Duodenal mucosa (tissue), 2 donors: ENCODE measurements around the gene ARFGAP2.

Experiments
- H3K27ac ChIP-seq: one replicate; pipeline ENCODE4 v1.7.0; 2013; ENCODE audit warnings: low read depth, low read length
- H3K27me3 ChIP-seq, 2 donors: one replicate each; pipeline ENCODE4 v1.7.0; 2013; ENCODE audit warnings: low read length in 2 of 2, control low read depth in 1 of 2; ENCODE audit not compliant: insufficient read depth in 2 of 2, control insufficient read depth in 1 of 2
- H3K36me3 ChIP-seq, 2 donors: one replicate each; pipeline ENCODE4 v1.7.0; 2013; ENCODE audit warnings: low read length in 2 of 2, control low read depth in 1 of 2; ENCODE audit not compliant: insufficient read depth in 2 of 2, control insufficient read depth in 1 of 2
- H3K4me1 ChIP-seq, 2 donors: one replicate each; pipeline ENCODE4 v1.7.0; 2013; ENCODE audit warnings: low read length in 2 of 2, control low read depth in 1 of 2; ENCODE audit not compliant: insufficient read depth in 2 of 2, control insufficient read depth in 1 of 2
- H3K4me3 ChIP-seq, 2 donors: one replicate each; pipeline ENCODE4 v1.7.0; 2013; ENCODE audit warnings: low read length in 2 of 2, low read depth in 1 of 2
- H3K9ac ChIP-seq, 2 donors: one replicate each; pipeline ENCODE4 v1.7.0; 2013; ENCODE audit warnings: low read length in 2 of 2, low read depth in 1 of 2
- H3K9me3 ChIP-seq, 2 donors: one replicate each; pipeline ENCODE4 v1.7.0; 2013; ENCODE audit warnings: low read length in 2 of 2, control low read depth in 1 of 2; ENCODE audit not compliant: control insufficient read depth in 1 of 2

ARFGAP2 gene

GRCh38 chr11:47136327-47136726 lies 40.4 kb downstream of the ARFGAP2 start:
- Histone ChIP-seq H3K27ac (no peak overlapping the region), H3K36me3 (peaks cover 0 to 18% of the 10 kb centered on the region in 2 donors), H3K4me3 (no peak overlapping the region), H3K9me3 (no peaks in the 10 kb centered on the region), H3K27me3 (no peaks in the 10 kb centered on the region), H3K9ac (no peak overlapping the region), H3K4me1 (peaks cover 19 to 24% of the 10 kb centered on the region in 2 donors)

DNA sequence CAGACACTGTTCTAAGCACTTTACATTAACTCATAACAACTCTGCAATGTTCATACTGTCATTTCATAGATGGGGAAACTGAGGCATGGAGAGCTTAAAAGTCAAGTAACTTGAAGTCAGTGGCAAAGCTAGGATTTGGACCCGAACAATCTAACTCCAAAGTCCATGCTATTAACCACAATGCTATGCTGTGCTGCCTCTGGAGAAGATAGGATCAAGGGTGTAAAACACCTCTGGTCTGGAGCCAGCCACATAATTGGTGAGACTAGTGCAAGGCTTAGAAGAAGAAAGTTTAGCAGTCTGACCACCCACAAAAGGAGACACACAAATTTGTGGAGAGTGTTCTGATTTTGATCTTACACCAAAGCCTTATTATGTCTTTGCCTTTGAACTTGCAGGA lies 43.7 kb downstream of the ARFGAP2 start:
- H3K36me3 ChIP-seq: peaks cover 0 to 7% of the 10 kb centered on the region in 2 donors
- no peak overlapping the region for H3K27ac ChIP-seq
- no peak overlapping the region for H3K9ac ChIP-seq
- H3K27me3 ChIP-seq: no peaks in the 10 kb centered on the region
- H3K4me3 ChIP-seq: no peak overlapping the region
- no peaks in the 10 kb centered on the region for H3K9me3 ChIP-seq
- H3K4me1 ChIP-seq: peaks cover 19 to 30% of the 10 kb centered on the region in 2 donors

DNA sequence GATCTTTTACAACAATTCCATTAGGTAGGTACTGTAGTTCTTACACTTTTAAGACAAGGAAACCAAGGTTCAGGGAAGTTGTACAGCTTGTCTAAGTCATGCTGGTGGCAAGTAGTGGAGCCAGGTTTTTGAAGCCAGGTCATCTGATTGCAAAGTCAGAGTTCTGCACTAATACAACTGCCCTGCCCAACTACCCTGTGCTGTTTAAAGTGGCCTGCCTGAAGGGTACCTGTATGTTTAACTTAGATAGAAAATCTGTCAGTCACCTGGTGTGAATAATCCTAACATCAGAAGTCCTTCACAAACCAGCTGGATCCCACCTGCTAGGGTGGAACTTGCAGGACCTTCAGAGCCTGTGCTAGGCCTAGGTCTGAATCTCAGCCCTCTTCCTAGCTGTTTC lies 44.2 kb downstream of the ARFGAP2 start:
- Histone ChIP-seq H3K36me3 (peaks cover 0 to 2% of the 10 kb centered on the region in 2 donors), H3K27me3 (no peaks in the 10 kb centered on the region), H3K27ac (no peak overlapping the region), H3K9ac (no peak overlapping the region), H3K4me3 (no peak overlapping the region), H3K9me3 (no peaks in the 10 kb centered on the region), H3K4me1 (peaks cover 19 to 30% of the 10 kb centered on the region in 2 donors)

- no peak overlapping the region for H3K27ac ChIP-seq
Observed at GRCh38 chr11:47131136-47131535, 45.5 kb downstream of the ARFGAP2 start.

GRCh38 chr11:47130543-47130942 lies 46.1 kb downstream of the ARFGAP2 start:
- Histone ChIP-seq H3K9me3 (no peaks in the 10 kb centered on the region), H3K36me3 (no peaks in the 10 kb centered on the region), H3K27me3 (no peaks in the 10 kb centered on the region), H3K4me1 (peaks cover 19 to 30% of the 10 kb centered on the region in 2 donors), H3K9ac (no peak overlapping the region), H3K4me3 (no peak overlapping the region), H3K27ac (no peak overlapping the region)

More at GRCh38 chr11:47131136-47131535, 45.5 kb downstream of the ARFGAP2 start:
- Histone ChIP-seq H3K9ac (no peak overlapping the region), H3K4me3 (no peak overlapping the region), H3K9me3 (no peaks in the 10 kb centered on the region), H3K36me3 (no peaks in the 10 kb centered on the region), H3K4me1 (peaks cover 19 to 30% of the 10 kb centered on the region in 2 donors), H3K27me3 (no peaks in the 10 kb centered on the region)

- H3K36me3 ChIP-seq: no peaks in the 10 kb centered on the region
- H3K9me3 ChIP-seq: no peaks in the 10 kb centered on the region
- H3K9ac ChIP-seq: no peak overlapping the region
- no peaks in the 10 kb centered on the region for H3K27me3 ChIP-seq
- H3K27ac ChIP-seq: no peak overlapping the region
- H3K4me1 ChIP-seq: peaks cover 5 to 15% of the 10 kb centered on the region in 2 donors
- no peak overlapping the region for H3K4me3 ChIP-seq
Observed at GRCh38 chr11:47127213-47127612, 49.5 kb downstream of the ARFGAP2 start.

- Histone ChIP-seq H3K36me3 (no peaks in the 10 kb centered on the region), H3K4me1 (no peaks in the 10 kb centered on the region), H3K9me3 (no peaks in the 10 kb centered on the region), H3K9ac (no peak overlapping the region), H3K27me3 (no peaks in the 10 kb centered on the region), H3K4me3 (no peak overlapping the region), H3K27ac (no peak overlapping the region)
Observed at GRCh38 chr11:47125083-47125482, 51.6 kb downstream of the ARFGAP2 start.

GRCh38 chr11:47124675-47125074 lies 52.0 kb downstream of the ARFGAP2 start:
- Histone ChIP-seq H3K9ac (no peak overlapping the region), H3K36me3 (no peaks in the 10 kb centered on the region), H3K4me1 (no peaks in the 10 kb centered on the region), H3K27ac (no peak overlapping the region), H3K9me3 (no peaks in the 10 kb centered on the region), H3K4me3 (no peak overlapping the region), H3K27me3 (no peaks in the 10 kb centered on the region)

DNA sequence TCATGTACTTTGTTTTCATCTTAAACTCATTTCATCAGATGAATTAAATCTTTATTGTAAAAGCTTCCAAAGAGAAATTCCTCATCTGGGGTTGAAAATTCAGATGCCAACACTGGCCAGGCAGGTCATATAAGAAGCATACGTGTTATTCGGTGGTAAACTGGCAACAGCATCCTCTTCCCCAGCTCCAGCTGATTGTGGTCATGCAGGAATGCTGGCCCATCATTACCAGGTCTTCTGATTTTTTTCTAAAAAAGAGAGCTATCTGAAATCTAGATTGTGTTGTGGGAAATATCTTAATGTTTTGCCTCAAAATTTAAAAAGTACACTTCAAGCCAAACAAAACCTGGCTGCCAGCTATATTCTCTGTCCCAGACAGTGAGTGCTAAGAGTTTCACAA lies 53.6 kb downstream of the ARFGAP2 start:
- Histone ChIP-seq H3K9me3 (no peaks in the 10 kb centered on the region), H3K27me3 (no peaks in the 10 kb centered on the region), H3K9ac (no peak overlapping the region), H3K4me3 (no peak overlapping the region), H3K4me1 (no peaks in the 10 kb centered on the region), H3K36me3 (no peaks in the 10 kb centered on the region), H3K27ac (no peak overlapping the region)

- H3K27ac ChIP-seq: no peak overlapping the region
- no peaks in the 10 kb centered on the region for H3K27me3 ChIP-seq
- H3K4me3 ChIP-seq: no peak overlapping the region
- no peak overlapping the region for H3K9ac ChIP-seq
- H3K36me3 ChIP-seq: no peaks in the 10 kb centered on the region
- no peaks in the 10 kb centered on the region for H3K4me1 ChIP-seq
- H3K9me3 ChIP-seq: no peaks in the 10 kb centered on the region
Observed at GRCh38 chr11:47121731-47122130, 54.9 kb downstream of the ARFGAP2 start.

- H3K9me3 ChIP-seq: no peaks in the 10 kb centered on the region
- no peaks in the 10 kb centered on the region for H3K4me1 ChIP-seq
- no peak overlapping the region for H3K4me3 ChIP-seq
- no peak overlapping the region for H3K27ac ChIP-seq
- no peaks in the 10 kb centered on the region for H3K27me3 ChIP-seq
- H3K36me3 ChIP-seq: no peaks in the 10 kb centered on the region
- no peak overlapping the region for H3K9ac ChIP-seq
Observed at GRCh38 chr11:47121056-47121455, 55.6 kb downstream of the ARFGAP2 start.
